IMR-90 (cell line): ENCODE data around the gene CAPN5.

Source experiments
- CEBPB ChIP-seq: IDR thresholded peaks from 2 replicates; pipeline ENCODE4 v1.6.1; 2012; ENCODE audit warnings: low read depth, low read length, improper control_type of control experiment
- CHD1 ChIP-seq: IDR thresholded peaks from 2 replicates; pipeline ENCODE4 v1.6.1; 2012; ENCODE audit warnings: low read depth, low read length, improper control_type of control experiment
- CTCF ChIP-seq: conservative IDR thresholded peaks from 2 replicates; pipeline ENCODE4 v1.5.1; 2012; ENCODE audit warnings: mild to moderate bottlenecking, low read depth, low read length, improper control_type of control experiment
- MAFK ChIP-seq: IDR thresholded peaks from 2 replicates; pipeline ENCODE4 v1.6.1; 2012; ENCODE audit warnings: low read depth, low read length, improper control_type of control experiment
- MAZ ChIP-seq: IDR thresholded peaks from 2 replicates; pipeline ENCODE4 v1.6.1; 2012; ENCODE audit warnings: low read depth, mild to moderate bottlenecking, low read length, improper control_type of control experiment, moderate library complexity, borderline replicate concordance
- POLR2A ChIP-seq: IDR thresholded peaks from 2 replicates; pipeline ENCODE4 v1.6.1; 2012; ENCODE audit warnings: mild to moderate bottlenecking, low read depth, low read length
- RAD21 ChIP-seq: IDR thresholded peaks from 2 replicates; pipeline ENCODE4 v1.6.1; 2012; ENCODE audit warnings: low read length, improper control_type of control experiment
- SMC3 ChIP-seq: fragments of 150-350 bp; IDR thresholded peaks from 2 replicates; pipeline ENCODE4 v1.6.1; 2016; ENCODE audit warnings: low read depth, mild to moderate bottlenecking, antibody characterized with exemption, low read length, moderate library complexity
- USF2 ChIP-seq: fragments of 150-350 bp; IDR thresholded peaks from 2 replicates; pipeline ENCODE4 v1.6.1; 2017; ENCODE audit warnings: mild to moderate bottlenecking, antibody characterized with exemption, low read length, low read depth

- no peak for TF ChIP-seq CTCF
- no peak for TF ChIP-seq SMC3
- no peak for TF ChIP-seq POLR2A
- TF ChIP-seq CEBPB = no peak
- no peak for TF ChIP-seq USF2
- TF ChIP-seq MAFK = no peak
- no peak for TF ChIP-seq CHD1
- TF ChIP-seq RAD21 = no peak
- no peak for TF ChIP-seq MAZ
Observed at GRCh38 chr11:77044886-77045285, 21.9 kb upstream of the CAPN5 start.
